NCI-H2227 treated with DMSO at 0.1 percent for 48 hours (cell line): ENCODE data around the gene CLSTN2.

Experiments used
- DNase-seq: peaks from one replicate; lab custom pipeline; 2025; lab: John Stamatoyannopoulos, UW

CLSTN2 gene

GRCh38 chr3:140284372-140284771, 349.4 kb downstream of the CLSTN2 start:
- peak; percentile 2 for DNase-seq

GRCh38 chr3:140285380-140285779, 350.4 kb downstream of the CLSTN2 start:
- no peak for DNase-seq

DNA sequence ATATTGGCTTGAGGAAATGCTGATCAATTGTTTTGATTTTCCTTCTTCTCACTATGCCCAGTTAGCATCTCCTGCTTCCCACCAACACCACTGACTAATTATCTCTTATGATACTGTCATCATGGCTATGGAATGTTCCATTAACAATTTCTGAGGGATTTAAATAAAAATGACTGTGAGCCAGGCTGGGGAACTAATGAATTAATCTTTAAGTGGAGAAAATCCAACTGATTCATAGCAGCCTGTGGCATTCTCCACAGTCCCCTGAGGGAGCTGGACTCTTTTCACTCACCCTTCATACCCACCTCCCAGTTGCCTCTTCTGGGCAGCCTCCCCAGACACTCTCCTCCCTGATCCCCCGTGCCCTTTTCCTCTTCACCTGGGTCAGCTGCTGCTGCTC, 353.6 kb downstream of the CLSTN2 start:
- no peak for DNase-seq

DNA sequence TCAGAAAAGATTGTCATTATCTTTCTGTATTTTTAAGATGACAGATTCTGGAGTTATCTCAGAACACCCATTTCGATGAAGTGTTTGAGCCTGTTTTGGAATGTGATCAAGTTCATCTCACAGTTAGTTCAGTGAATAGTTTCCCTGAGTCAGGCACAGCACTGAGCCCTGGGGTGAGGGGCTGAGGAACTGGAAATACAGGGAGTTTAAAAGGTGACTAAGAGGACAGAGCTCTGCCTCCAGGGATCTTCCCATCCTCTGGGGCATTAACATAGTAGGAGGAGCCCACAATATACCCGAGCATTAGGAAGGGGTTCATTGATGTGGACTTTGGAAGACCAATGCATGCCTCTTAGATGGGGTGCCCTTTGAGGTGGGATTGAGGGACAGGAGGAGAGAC, 355.1 kb downstream of the CLSTN2 start:
- no peak for DNase-seq

DNA sequence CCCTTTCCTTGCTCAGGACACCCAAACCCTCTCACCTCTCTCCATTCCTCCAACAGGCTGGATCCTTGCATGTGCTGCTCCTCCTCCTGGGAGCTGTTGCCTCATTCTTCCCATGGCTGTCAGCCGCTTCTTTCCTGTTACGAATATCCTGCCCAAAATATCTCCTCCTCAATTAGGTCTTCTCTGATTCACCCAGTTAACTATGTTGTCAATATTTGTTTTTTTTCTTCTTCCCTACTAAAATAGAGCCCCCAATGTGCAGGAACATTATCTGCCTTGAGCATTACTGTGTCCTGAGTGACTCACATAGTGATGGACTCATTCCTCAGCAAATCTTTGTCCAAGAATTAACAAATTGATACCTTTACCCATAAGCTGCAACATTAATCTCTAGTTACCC, 357.2 kb downstream of the CLSTN2 start:
- DNase-seq, result no peak

GRCh38 chr3:140292684-140293083, 357.7 kb downstream of the CLSTN2 start:
- no peak for DNase-seq

DNA sequence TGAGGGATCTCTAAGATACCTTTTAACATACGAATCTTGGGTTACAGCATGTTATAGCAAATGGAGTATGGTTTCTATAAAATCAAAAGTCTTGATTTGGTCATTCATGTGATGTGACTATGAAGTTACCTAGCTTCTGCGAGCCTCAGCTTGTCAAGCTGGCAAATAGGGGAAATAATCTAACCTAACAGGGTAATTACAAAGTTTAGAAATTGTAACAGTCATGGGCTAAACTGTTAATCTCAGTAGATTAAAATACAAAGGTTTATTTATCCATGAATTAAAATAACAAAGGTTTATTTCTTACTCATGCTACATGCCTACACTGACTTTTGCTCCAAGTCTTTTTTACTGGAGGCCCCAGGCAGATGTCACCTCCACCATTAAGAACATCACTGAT, 359.1 kb downstream of the CLSTN2 start:
- no peak for DNase-seq

- no peak for DNase-seq
Measured at GRCh38 chr3:140296796-140297352, 361.9 kb downstream of the CLSTN2 start.

DNA sequence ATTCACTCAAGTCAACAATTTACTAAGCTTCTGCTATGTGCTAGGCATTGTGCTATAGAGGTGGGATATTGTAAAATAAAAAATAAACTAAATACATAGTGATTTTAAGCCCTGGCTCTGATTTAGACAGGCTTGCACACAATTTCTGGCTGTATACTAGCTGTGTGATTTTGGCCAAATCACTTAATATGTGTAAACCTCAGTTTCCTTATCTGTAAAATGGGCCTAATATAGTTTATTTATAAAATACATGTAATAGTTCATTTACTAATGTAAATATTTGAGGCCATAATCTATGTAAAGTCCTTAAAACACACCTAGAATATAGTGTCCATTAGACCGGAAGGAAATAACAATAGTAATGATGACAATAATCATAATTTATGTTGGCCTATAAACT, 363.1 kb downstream of the CLSTN2 start:
- no peak for DNase-seq

DNA sequence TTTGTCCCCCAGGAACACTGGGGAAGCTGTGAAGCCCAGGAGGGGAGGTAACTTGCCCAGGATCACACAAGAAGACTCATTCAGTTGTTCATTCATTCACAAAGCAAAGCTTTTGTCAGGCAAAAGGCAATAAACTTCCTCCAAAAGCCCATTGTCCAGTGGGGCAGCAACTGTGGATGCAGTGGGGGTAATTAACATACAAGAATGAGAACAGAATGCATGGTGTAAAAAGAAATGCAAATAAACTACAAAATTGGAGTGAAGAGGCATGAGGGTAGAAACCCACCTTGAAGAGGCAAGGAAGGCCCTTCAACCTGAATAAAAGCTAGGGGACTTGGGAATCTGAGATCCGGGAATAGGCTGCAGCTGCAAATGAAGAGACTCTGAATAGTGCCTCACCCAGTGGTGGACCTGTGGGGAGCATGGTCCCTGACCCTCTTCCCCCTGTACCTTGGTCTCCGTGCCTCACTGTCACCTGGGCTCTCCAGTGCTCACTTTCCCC, 363.6 kb downstream of the CLSTN2 start:
- no peak for DNase-seq

DNA sequence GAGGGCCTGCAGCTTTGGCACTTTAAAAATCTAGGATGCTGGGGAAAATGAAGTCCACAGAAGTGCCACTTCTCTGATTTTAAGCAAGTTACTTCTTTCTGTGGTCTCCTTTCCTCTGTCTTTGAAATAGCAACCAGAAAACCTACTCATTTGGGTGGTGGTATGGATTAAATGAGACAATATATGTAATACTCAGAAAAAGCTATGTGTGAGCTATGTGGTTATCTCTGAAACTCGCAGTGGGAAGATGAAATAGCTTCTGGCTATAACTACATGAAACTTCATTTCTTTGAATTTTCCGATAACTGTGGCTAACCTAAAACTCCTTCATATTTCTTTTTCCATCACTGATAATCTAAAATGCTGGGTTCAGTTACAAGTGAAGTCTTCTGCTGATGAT, 368.9 kb downstream of the CLSTN2 start:
- DNase-seq, result no peak

DNA sequence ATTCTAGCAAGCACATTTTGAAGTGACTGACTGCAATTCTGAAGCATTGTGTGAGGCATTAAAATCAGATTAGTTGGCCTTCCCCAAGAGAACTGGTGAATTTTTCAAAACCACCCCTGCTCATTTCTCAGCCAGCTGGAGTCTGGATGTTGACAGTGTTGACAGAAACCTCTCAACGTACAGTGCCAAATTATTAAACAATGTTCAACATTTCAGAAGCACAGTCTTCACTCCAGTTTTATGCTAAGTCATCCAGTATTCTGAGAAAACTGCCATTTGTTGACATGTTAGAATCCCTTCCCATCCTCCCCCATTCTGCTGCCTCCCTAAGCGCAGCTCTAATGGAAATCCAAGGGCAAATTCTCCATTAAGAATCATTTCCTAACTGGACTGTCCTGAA, 373.6 kb downstream of the CLSTN2 start:
- DNase-seq, result no peak

DNA sequence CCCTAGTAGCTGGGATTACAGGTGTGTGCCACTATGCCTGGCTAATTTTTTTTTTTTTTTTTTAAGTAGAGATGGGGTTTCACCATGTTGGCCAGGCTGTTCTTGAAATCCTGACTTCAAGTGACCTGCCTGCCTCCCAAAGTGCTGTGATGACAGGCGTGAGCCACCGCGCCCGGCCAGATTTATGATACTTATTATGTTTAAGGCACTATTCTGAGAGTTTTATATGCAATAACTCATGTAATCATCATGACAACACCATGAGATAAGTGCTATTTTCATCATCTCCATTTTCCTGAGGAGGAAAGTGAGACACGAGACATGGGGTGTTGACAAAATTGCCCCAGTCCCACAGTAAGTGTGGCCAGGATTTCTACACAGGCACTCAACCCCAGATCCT, 376.4 kb downstream of the CLSTN2 start:
- DNase-seq, result peak; percentile 6

GRCh38 chr3:140315955-140316354, 381.0 kb downstream of the CLSTN2 start:
- no peak for DNase-seq

GRCh38 chr3:140316466-140316865, 381.5 kb downstream of the CLSTN2 start:
- no peak for DNase-seq

DNA sequence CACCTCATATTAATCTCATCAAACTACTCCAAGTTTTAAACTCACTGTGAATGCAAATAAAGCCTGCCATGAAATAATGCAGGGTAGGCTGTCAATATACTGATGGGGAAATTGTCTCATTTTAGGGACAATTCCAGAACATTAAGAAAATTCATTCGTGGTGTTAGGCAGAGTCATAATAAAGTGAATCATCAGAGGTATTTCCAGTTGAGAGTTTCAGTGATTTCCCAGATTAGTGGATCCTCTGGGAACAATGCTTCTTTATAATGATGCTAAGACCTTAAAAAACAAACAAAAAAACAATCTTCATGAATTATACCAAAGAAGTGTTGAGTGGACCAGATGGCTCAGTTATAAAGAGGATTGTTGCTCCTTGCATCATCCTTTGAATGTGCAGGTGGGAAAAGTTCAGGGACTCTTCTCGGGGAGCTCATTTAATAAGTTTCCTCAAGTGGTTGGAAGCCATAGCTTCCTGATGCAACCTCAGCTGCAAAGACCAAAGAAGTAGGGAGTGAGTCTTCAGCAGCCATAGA, 381.9 kb downstream of the CLSTN2 start:
- DNase-seq, result no peak

DNA sequence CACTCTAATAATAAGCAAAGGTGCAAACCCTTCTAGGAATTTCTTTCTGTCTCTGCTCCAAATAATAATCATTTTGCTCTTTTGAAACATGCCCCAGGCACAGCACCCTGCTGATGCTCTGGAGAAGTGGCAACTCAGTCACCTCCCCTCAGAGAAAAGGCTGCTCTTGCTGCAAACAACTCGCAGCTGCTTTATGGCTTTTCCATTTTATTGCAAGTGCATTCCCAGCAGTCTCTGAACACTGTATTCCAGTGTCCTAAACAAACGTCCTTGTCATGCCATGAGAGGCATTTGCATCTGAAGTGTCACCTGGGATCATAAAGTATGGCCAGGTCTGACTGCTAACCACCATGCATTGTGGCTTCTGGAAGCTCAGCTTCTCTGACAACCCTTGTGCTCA, 384.8 kb downstream of the CLSTN2 start:
- DNase-seq, result peak; percentile 4

- DNase-seq, result no peak
Measured at GRCh38 chr3:140323561-140323960, 388.6 kb downstream of the CLSTN2 start.

DNA sequence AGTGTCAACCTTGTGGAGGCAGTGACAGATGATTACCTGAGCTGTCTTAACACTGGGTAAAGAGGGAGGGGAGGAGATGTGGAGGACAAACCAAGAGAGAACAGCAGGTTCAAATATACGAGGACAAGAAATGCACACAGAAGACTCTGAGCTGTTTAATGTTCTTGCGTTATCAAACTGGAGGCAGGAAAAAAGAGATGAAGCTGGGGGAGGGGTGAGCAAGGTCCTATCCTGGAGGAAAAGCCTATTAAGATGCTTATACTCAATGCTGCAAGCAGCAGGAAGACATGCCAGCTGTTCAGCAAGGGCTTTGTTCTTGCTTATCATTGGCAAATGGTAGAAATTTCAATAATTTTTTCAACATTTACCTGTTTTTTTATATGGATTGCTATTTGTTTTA, 397.1 kb downstream of the CLSTN2 start:
- DNase-seq, result no peak

GRCh38 chr3:140334132-140334929, 399.3 kb downstream of the CLSTN2 start:
- DNase-seq, result no peak

DNA sequence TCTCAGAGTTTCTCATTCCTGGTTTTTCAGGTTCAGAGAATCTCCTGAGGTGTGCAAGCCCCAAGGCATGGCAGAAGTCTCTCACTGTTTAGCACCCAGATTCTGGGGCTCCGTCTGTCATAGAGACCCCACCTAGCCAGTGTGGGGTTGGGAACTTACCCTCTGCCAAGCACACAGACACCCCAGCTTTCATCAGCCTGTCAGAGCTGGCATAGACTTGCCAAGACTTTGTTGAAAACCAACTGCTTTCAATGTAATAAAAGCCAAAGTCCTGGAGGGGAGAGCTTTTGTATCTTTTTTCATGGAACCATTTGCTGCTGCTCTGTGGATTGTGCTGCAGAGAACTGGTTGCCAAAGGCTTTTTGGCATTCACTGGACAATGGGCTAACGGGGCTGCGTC, 401.5 kb downstream of the CLSTN2 start:
- no peak for DNase-seq

DNA sequence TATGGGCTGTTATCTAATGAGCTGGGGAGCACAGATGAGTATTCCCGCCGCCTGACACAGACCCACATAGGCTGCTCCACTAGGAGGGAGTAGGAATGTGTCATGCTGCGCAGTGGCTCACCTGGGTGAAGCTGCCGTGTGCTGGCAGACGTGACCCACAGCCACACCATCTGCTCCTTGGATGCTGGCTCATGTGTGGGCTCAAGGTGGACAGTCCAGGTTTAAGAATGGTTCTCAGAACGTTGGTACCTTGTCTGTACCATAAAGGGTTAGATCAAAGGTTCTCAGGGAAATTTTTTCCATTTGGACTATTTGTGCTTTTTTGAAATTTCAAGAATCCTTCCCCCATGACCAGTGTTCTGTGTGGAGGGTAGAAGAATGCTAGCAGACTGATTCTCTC, 403.9 kb downstream of the CLSTN2 start:
- no peak for DNase-seq

GRCh38 chr3:140341203-140341602, 406.2 kb downstream of the CLSTN2 start:
- no peak for DNase-seq
